IMR-90 (cell line): ENCODE data around the gene NEDD4L. TPM values are rescaled to one million over a fixed set of nuclear protein-coding genes. Genes with fewer than 3 reads are reported as not detected.

Experiments
- ATAC-seq: fragments of 200-7000 bp; cut with Tn5 transposase; 2 replicates; pipeline ENCODE4 v1.9.1; 2020; ENCODE audit warnings: low read depth, mild to moderate bottlenecking, moderate library complexity
- BruUV-seq: library from RNA; stranded (reverse); fragments of 400-500 nt; replicated peaks from 2 replicates; lab custom pipeline; 2021; lab: Mats Ljungman, UMichigan
- CTCF ChIA-PET: fragments of 300-600 bp; formaldehyde crosslinking; extraction: SDS; loops from one replicate; lab custom pipeline; 2021; ENCODE audit warnings: antibody characterized with exemption; lab: Yijun Ruan, JAX
- POLR2A ChIA-PET: fragments of 300-600 bp; sonication (Branson Sonifier 250); formaldehyde crosslinking; loops from one replicate; lab custom pipeline; 2022; ENCODE audit warnings: antibody characterized with exemption; ENCODE audit not compliant: unreplicated experiment; lab: Charles Lee
- DNase-seq: peaks from one replicate; pipeline ENCODE4 v3.0.0; 2013
- H2AFZ ChIP-seq: replicated peaks from 2 replicates; pipeline ENCODE3; 2013; ENCODE audit warnings: low read length, mild to moderate bottlenecking; ENCODE audit not compliant: poor library complexity
- H2AK5ac ChIP-seq: 2 replicates; pipeline ENCODE4 v1.6.1; 2013; ENCODE audit warnings: low read depth, low read length, inconsistent platforms
- H2AK9ac ChIP-seq: replicated peaks from 2 replicates; pipeline ENCODE3; 2013; ENCODE audit warnings: mild to moderate bottlenecking, low read depth, low read length, moderate library complexity; ENCODE audit not compliant: poor library complexity
- H2BK120ac ChIP-seq: 2 replicates; pipeline ENCODE4 v1.6.1; 2013; ENCODE audit warnings: low read depth, low read length, inconsistent platforms
- H2BK15ac ChIP-seq: 3 replicates; pipeline ENCODE4 v1.6.1; 2013; ENCODE audit warnings: low read depth, low read length, inconsistent platforms
- H2BK20ac ChIP-seq: 2 replicates; pipeline ENCODE4 v1.6.1; 2013; ENCODE audit warnings: low read depth, mild to moderate bottlenecking, inconsistent platforms, low read length, moderate library complexity
- H2BK5ac ChIP-seq: 2 replicates; pipeline ENCODE4 v1.6.1; 2013; ENCODE audit warnings: mild to moderate bottlenecking, low read depth, low read length, inconsistent platforms; ENCODE audit not compliant: poor library complexity, severe bottlenecking
- H3K14ac ChIP-seq: replicated peaks from 2 replicates; pipeline ENCODE4 v1.6.1; 2013; ENCODE audit warnings: low read depth, low read length, inconsistent platforms
- H3K18ac ChIP-seq: 2 replicates; pipeline ENCODE4 v1.6.1; 2013; ENCODE audit warnings: low read depth, low read length, control low read depth
- H3K23ac ChIP-seq: 2 replicates; pipeline ENCODE4 v1.6.1; 2013; ENCODE audit warnings: low read depth, low read length, inconsistent platforms
- H3K27ac ChIP-seq: 2 replicates; pipeline ENCODE4 v1.5.1; 2013; ENCODE audit warnings: mild to moderate bottlenecking, control low read depth, low read length; ENCODE audit not compliant: insufficient read depth
- H3K27me3 ChIP-seq: 2 replicates; pipeline ENCODE4 v1.6.1; 2013; ENCODE audit warnings: low read length; ENCODE audit not compliant: control insufficient read depth, insufficient read depth
- H3K36me3 ChIP-seq: 2 replicates; pipeline ENCODE4 v1.6.1; 2013; ENCODE audit warnings: low read length, mixed read lengths; ENCODE audit not compliant: control insufficient read depth, insufficient read depth
- H3K4ac ChIP-seq: 2 replicates; pipeline ENCODE4 v1.6.1; 2013; ENCODE audit warnings: low read depth, low read length, inconsistent platforms
- H3K4me1 ChIP-seq: 2 replicates; pipeline ENCODE4 v1.6.1; 2013; ENCODE audit warnings: low read length, mixed read lengths; ENCODE audit not compliant: control insufficient read depth, insufficient read depth
- H3K4me2 ChIP-seq: 2 replicates; pipeline ENCODE4 v1.6.1; 2013; ENCODE audit warnings: low read depth, mild to moderate bottlenecking, control low read depth, low read length, moderate library complexity
- H3K4me3 ChIP-seq: 2 replicates; pipeline ENCODE4 v1.5.1; 2013; ENCODE audit warnings: low read depth, mild to moderate bottlenecking, control low read depth, low read length, moderate library complexity; ENCODE audit not compliant: insufficient read depth
- H3K56ac ChIP-seq: 2 replicates; pipeline ENCODE4 v1.6.1; 2013; ENCODE audit warnings: low read length, inconsistent platforms; ENCODE audit not compliant: insufficient read depth; ENCODE audit errors: extremely low read depth
- H3K79me1 ChIP-seq, 2 experiments: 2 replicates each; pipeline ENCODE4 v1.6.1; 2013; ENCODE audit warnings: low read length in 2 of 2, inconsistent platforms in 1 of 2, low read depth in 1 of 2
- H3K9ac ChIP-seq: 2 replicates; pipeline ENCODE4 v1.6.1; 2013; ENCODE audit warnings: low read depth, low read length, control low read depth
- H3K9me1 ChIP-seq: 2 replicates; pipeline ENCODE4 v1.6.1; 2013; ENCODE audit warnings: low read length, inconsistent platforms; ENCODE audit not compliant: insufficient read depth
- H3K9me3 ChIP-seq: 2 replicates; pipeline ENCODE4 v1.6.1; 2013; ENCODE audit warnings: low read length; ENCODE audit not compliant: control insufficient read depth, insufficient read depth
- H4K20me1 ChIP-seq: 2 replicates; pipeline ENCODE4 v1.6.1; 2013; ENCODE audit warnings: low read length, inconsistent platforms; ENCODE audit not compliant: insufficient read depth
- H4K5ac ChIP-seq: 2 replicates; pipeline ENCODE4 v1.6.1; 2013; ENCODE audit warnings: mild to moderate bottlenecking, low read depth, low read length, control low read depth
- H4K8ac ChIP-seq, 2 experiments: 2 replicates each; pipeline ENCODE4 v1.6.1; 2013; ENCODE audit warnings: low read depth in 2 of 2, low read length in 2 of 2, control low read depth in 1 of 2, inconsistent platforms in 1 of 2
- H4K91ac ChIP-seq: 2 replicates; pipeline ENCODE4 v1.6.1; 2013; ENCODE audit warnings: low read depth, low read length, inconsistent platforms; ENCODE audit not compliant: insufficient read depth
- BHLHE40 ChIP-seq: fragments of 150-350 bp; IDR thresholded peaks from 2 replicates; pipeline ENCODE4 v1.6.1; 2016; ENCODE audit warnings: mild to moderate bottlenecking, low read depth, low read length
- CTCF ChIP-seq: conservative IDR thresholded peaks from 2 replicates; pipeline ENCODE4 v1.5.1; 2012; ENCODE audit warnings: mild to moderate bottlenecking, low read depth, low read length, improper control_type of control experiment
- WGBS, 2 experiments: methylation state at CpG; one replicate each; pipeline versions ENCODE4 v1.1.5 to v1.1.7; 2013; ENCODE audit warnings: missing lambda C conversion rate in 2 of 2; ENCODE audit not compliant: insufficient read length in 1 of 2; ENCODE audit errors: extremely low coverage in 2 of 2; 5-methylcytosine and 5-hydroxymethylcytosine counted together
- dilution Hi-C: fragments of 300-500 bp; cut with HindIII; formaldehyde crosslinking; loops from one replicate; pipeline ENCODE4 v1.14.3; 2018; ENCODE audit warnings: low sequenced_read_pairs; ENCODE audit not compliant: unreplicated experiment
- in situ Hi-C: fragments of 300-500 bp; cut with MboI; formaldehyde crosslinking; loops from 3 replicates; pipeline ENCODE4 v1.14.3; 2019; ENCODE audit warnings: low sequenced_read_pairs, inconsistent platforms, mixed read lengths
- intact Hi-C: fragments of 100-400 bp; cut with micrococcal nuclease; formaldehyde crosslinking; loops from 2 replicates; pipeline ENCODE4 v1.10.0; 2022
- polyA plus RNA-seq, 3 experiments: library from polyadenylated mRNA; depleted of rRNA; stranded (reverse); fragments of >200 nt; gene quantifications; 2 replicates each; pipeline ENCODE4 v1.2.3, GENCODE V29; 2012; ENCODE audit warnings: low replicate concordance in 1 of 3
- total RNA-seq: library from RNA; depleted of rRNA; stranded (reverse); fragments of >200 nt; gene quantifications from 2 replicates; pipeline ENCODE4 v1.2.3, GENCODE V29; 2012

Gene NEDD4L
- total and polyA plus RNA-seq, 2 of the 4 experiments (the other 2 are of a cell fraction) = 10.0 to 10.9 TPM

GRCh38 chr18:58266291-58266690 is 222.3 kb downstream of the NEDD4L start:
- no peak for TF ChIP-seq CTCF
- TF ChIP-seq BHLHE40 = no peak
- in situ Hi-C loops (no loop called here), dilution Hi-C loops (no loop called here), intact Hi-C loops (no loop called here)
- Histone ChIP-seq H3K9ac (no peak overlapping the region), H3K56ac (no peak overlapping the region), H3K4ac (no peak overlapping the region), H2AFZ (no peak overlapping the region), H3K4me2 (no peak overlapping the region), H3K27me3 (no peaks in the 10 kb centered on the region), H3K9me3 (no peaks in the 10 kb centered on the region), H2BK15ac (no peak overlapping the region), H3K18ac (no peak overlapping the region), H4K20me1 (no peaks in the 10 kb centered on the region), H3K9me1 (0 out of 2 replicates have a peak, but pooled peaks cover 10% of the 10 kb centered on the region), H4K5ac (no peak overlapping the region), H2BK5ac (no peak overlapping the region), H3K36me3 (no peaks in the 10 kb centered on the region), H3K27ac (no peak overlapping the region), H3K79me1 (no peaks in the 10 kb centered on the region), H2AK9ac (no peak overlapping the region), H4K8ac (no peak overlapping the region), H2BK20ac (no peak overlapping the region), H2BK120ac (no peak overlapping the region), H3K4me1 (peaks cover 2% of the 10 kb centered on the region), H2AK5ac (no peak overlapping the region), H3K4me3 (no peak overlapping the region), H3K23ac (no peak overlapping the region), H4K91ac (no peak overlapping the region), H3K14ac (no peak overlapping the region)
- peak; percentile 62 for DNase-seq
- WGBS, 2 experiments = no CpG with 5 or more reads among the region's 1 CpG
- no TSS peak for BruUV-seq
- POLR2A ChIA-PET = no interaction called here
- CTCF ChIA-PET = no interaction called here
- peak; percentile 32; the same call in 1 of the 2 replicates for ATAC-seq
